HG03520 (cell line): ENCODE results near the gene GSTM1.
"Not testable (repeated sequence)": the region's sequence is repeated elsewhere in the genome, so short reads cannot be mapped to it uniquely, and the experiment has no call there.

Experiments
- ATAC-seq: cut with Tn5 transposase; IDR thresholded peaks from one replicate; pipeline ENCODE4 v1.9.1; 2021; ENCODE audit warnings: mild to moderate bottlenecking, moderate library complexity; ENCODE audit not compliant: unreplicated experiment

GSTM1 gene

GRCh38 chr1:109697066-109697465 is 9.4 kb downstream of the GSTM1 start:
- no peak for ATAC-seq

GRCh38 chr1:109697861-109698260 is 10.2 kb downstream of the GSTM1 start:
- not testable (repeated sequence) for ATAC-seq

GRCh38 chr1:109702940-109703339 is 15.3 kb downstream of the GSTM1 start:
- ATAC-seq = not testable (repeated sequence)

GRCh38 chr1:109704173-109704572 is 16.6 kb downstream of the GSTM1 start:
- no peak for ATAC-seq

GRCh38 chr1:109705411-109705810 is 17.8 kb downstream of the GSTM1 start:
- no peak for ATAC-seq

- ATAC-seq = not testable (repeated sequence)
Measured at GRCh38 chr1:109708949-109709348, 21.3 kb downstream of the GSTM1 start.

GRCh38 chr1:109709822-109710221 is 22.2 kb downstream of the GSTM1 start:
- ATAC-seq = not testable (repeated sequence)

GRCh38 chr1:109711593-109712320 is 24.1 kb downstream of the GSTM1 start, which contains the start of gene GSTM5:
GSTM5 (plus strand) TSS chr1:109712251; CDS start chr1:109712313, 62 bp downstream.
- ATAC-seq = not testable (repeated sequence)

- ATAC-seq = no peak
Measured at GRCh38 chr1:109712321-109712864, 24.8 kb downstream of the GSTM1 start.

- ATAC-seq = no peak
Measured at GRCh38 chr1:109713636-109714035, 26.0 kb downstream of the GSTM1 start.

- ATAC-seq = no peak
Measured at GRCh38 chr1:109714661-109715372, 27.2 kb downstream of the GSTM1 start.

GRCh38 chr1:109716121-109716520 is 28.5 kb downstream of the GSTM1 start:
- no peak for ATAC-seq

GRCh38 chr1:109716570-109717090 is 29.0 kb downstream of the GSTM1 start:
- ATAC-seq = no peak

- no peak for ATAC-seq
Measured at GRCh38 chr1:109717729-109718128, 30.1 kb downstream of the GSTM1 start.

GRCh38 chr1:109718495-109718894 is 30.9 kb downstream of the GSTM1 start:
- ATAC-seq = no peak

- ATAC-seq = no peak
Measured at GRCh38 chr1:109719337-109719837, 31.8 kb downstream of the GSTM1 start.

- no peak for ATAC-seq
Measured at GRCh38 chr1:109721042-109721441, 33.4 kb downstream of the GSTM1 start.

GRCh38 chr1:109721971-109722370 is 34.4 kb downstream of the GSTM1 start:
- no peak for ATAC-seq

GRCh38 chr1:109722908-109723691 is 35.5 kb downstream of the GSTM1 start:
- ATAC-seq = no peak

- no peak for ATAC-seq
Measured at GRCh38 chr1:109724933-109725332, 37.3 kb downstream of the GSTM1 start.

GRCh38 chr1:109725510-109725909 is 37.9 kb downstream of the GSTM1 start:
- no peak for ATAC-seq
